GM23248 (cell line): ENCODE data around the gene USF2.

Experiments used
- EZH2 ChIP-seq: fragments of 200-600 bp; sonication (generic); IDR thresholded peaks from 2 replicates; pipeline ENCODE4 v1.6.1; 2018; ENCODE audit warnings: antibody characterized with exemption, mild to moderate bottlenecking; ENCODE audit not compliant: insufficient read depth, poor library complexity, severe bottlenecking
- EZH2phosphoT487 ChIP-seq: fragments of 200-600 bp; sonication (generic); IDR thresholded peaks from 2 replicates; pipeline ENCODE4 v1.6.1; 2018; ENCODE audit warnings: antibody characterized with exemption, moderate library complexity, mild to moderate bottlenecking, low read depth; ENCODE audit not compliant: insufficient read depth

- TF ChIP-seq EZH2, result no peak
- no peak for TF ChIP-seq EZH2phosphoT487
Measured at GRCh38 chr19:35310331-35310730, 41.6 kb downstream of the USF2 start.
